Esophagus (tissue), 2 donors: Measurements from ENCODE around the gene PHLDA3. TPM values are rescaled to one million over a fixed set of nuclear protein-coding genes. Genes with fewer than 3 reads are reported as not detected.

Experiments
- H3K27ac ChIP-seq, 2 donors: one replicate each; pipeline ENCODE4 v1.5.1; 2013; ENCODE audit warnings: low read depth in 2 of 2, mild to moderate bottlenecking in 2 of 2, inconsistent platforms in 1 of 2, low read length in 1 of 2, moderate library complexity in 1 of 2
- H3K27me3 ChIP-seq, 2 donors: one replicate each; pipeline ENCODE4 v1.6.1; 2013; ENCODE audit warnings: low read length in 2 of 2, control low read depth in 1 of 2, mild to moderate bottlenecking in 1 of 2; ENCODE audit not compliant: insufficient read depth in 2 of 2, control insufficient read depth in 1 of 2
- H3K36me3 ChIP-seq, 2 donors: one replicate each; pipeline ENCODE4 v1.6.1; 2013; ENCODE audit warnings: low read length in 1 of 2; ENCODE audit not compliant: control insufficient read depth in 2 of 2, insufficient read depth in 2 of 2
- H3K4me1 ChIP-seq, 2 donors: one replicate each; pipeline ENCODE4 v1.6.1; 2013; ENCODE audit warnings: low read length in 1 of 2; ENCODE audit not compliant: control insufficient read depth in 2 of 2, insufficient read depth in 2 of 2
- H3K4me3 ChIP-seq, 2 donors: one replicate each; pipeline ENCODE4 v1.5.1; 2013; ENCODE audit warnings: low read length in 2 of 2, mild to moderate bottlenecking in 2 of 2, low read depth in 1 of 2, moderate library complexity in 1 of 2
- H3K9me3 ChIP-seq, 2 donors: one replicate each; pipeline ENCODE4 v1.6.1; 2013; ENCODE audit warnings: mild to moderate bottlenecking in 2 of 2, low read depth in 1 of 2, low read length in 1 of 2, moderate library complexity in 1 of 2; ENCODE audit not compliant: control insufficient read depth in 2 of 2, insufficient read depth in 1 of 2
- WGBS, 2 donors: extraction: QIAGEN DNeasy Blood & Tissue Kit; methylation state at CpG; one replicate each; pipeline ENCODE4 v1.1.7; 2013; 5-methylcytosine and 5-hydroxymethylcytosine counted together
- polyA plus RNA-seq, 2 donors: library from polyadenylated mRNA; stranded (reverse); fragments of 200-250 nt; gene quantifications; one replicate each; pipeline ENCODE4 v1.2.3, GENCODE V29; 2013
- donor health status: healthy with polysubstance abuse.
- donor health status: Bipolar disorder and iron deficiency.

Gene PHLDA3
- polyA plus RNA-seq, 2 donors, result 40.4 to 76.9 TPM

GRCh38 chr1:201511396-201511940 lies 42.5 kb upstream of the PHLDA3 start:
- H3K9me3 ChIP-seq, result no peaks in the 10 kb centered on the region
- peak overlapping the region in 1 of 2 donors; percentile 65 for H3K27ac ChIP-seq
- H3K36me3 ChIP-seq, result no peaks in the 10 kb centered on the region
- H3K4me3 ChIP-seq, result no peak overlapping the region
- 77% methylated on average over 6 of the region's 6 CpGs for WGBS, 2 donors
- peaks cover 5 to 6% of the 10 kb centered on the region in 2 donors for H3K4me1 ChIP-seq
- no peaks in the 10 kb centered on the region for H3K27me3 ChIP-seq

DNA sequence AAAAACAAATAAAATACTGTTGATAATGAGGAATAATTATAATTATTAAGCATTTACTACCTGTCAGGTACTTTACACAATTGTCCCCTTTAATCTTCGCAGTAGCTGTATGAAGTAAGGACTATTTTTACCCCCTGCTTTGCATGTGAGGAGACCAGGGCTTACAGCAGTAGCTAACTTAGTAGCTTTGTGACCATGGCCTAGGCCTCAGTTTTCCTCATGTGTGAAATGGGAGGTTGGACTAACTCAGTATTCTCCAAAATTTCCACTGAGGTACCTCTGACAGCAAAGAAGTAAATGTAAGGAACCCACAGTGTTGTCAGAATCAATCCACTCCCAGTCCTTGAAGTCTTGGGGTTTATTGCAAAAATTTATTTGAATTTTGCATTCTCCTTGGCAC lies 41.7 kb upstream of the PHLDA3 start:
- H3K27ac ChIP-seq, result no peak overlapping the region
- no peaks in the 10 kb centered on the region for H3K27me3 ChIP-seq
- H3K4me3 ChIP-seq, result no peak overlapping the region
- no peaks in the 10 kb centered on the region for H3K9me3 ChIP-seq
- WGBS, 2 donors, result 97% methylated on average over 1 of the region's 1 CpG
- peaks cover 5 to 7% of the 10 kb centered on the region in 2 donors for H3K4me1 ChIP-seq
- H3K36me3 ChIP-seq, result no peaks in the 10 kb centered on the region

DNA sequence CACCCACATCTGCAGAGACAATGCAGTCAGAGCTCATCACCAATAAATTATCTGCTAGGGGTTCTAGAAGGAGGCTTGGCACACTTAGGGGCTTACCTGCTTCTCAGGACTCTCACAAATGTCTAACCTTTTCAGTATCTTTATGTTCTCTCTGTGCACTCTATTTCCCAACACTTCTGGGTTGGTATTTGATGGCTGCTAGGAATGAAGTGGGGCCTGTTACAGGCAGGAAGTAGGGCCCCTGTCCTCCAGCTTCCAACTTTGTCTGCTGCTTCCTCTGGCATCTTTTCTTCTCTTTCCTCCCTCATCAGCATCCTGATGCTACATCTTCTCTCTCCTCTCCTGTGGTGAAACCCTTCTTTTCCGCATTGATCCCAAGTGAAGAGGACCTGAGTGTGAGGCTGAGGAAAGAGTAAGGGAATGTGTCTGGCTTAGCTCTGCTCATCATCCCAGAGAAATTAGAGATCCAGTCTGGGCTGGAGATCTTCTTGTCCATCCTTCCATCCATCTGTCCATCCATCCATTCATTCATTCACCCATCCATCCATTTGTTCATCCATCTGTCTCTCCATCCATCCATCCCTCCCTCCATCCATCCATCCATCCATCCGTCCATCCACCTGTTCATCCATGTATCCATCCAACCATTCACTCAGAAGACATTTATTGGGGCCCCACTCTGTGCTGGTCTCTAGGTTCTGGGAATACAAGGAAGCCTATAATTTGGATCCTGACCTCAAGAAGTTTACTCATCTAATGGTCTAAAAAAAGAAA lies 40.8 kb upstream of the PHLDA3 start:
- peaks cover 5 to 13% of the 10 kb centered on the region in 2 donors for H3K4me1 ChIP-seq
- H3K36me3 ChIP-seq, result no peaks in the 10 kb centered on the region
- no peak overlapping the region for H3K4me3 ChIP-seq
- no peaks in the 10 kb centered on the region for H3K9me3 ChIP-seq
- no peak overlapping the region for H3K27ac ChIP-seq
- 98 to 99% methylated on average over 2 of the region's 2 CpGs for WGBS, 2 donors
- H3K27me3 ChIP-seq, result no peaks in the 10 kb centered on the region

DNA sequence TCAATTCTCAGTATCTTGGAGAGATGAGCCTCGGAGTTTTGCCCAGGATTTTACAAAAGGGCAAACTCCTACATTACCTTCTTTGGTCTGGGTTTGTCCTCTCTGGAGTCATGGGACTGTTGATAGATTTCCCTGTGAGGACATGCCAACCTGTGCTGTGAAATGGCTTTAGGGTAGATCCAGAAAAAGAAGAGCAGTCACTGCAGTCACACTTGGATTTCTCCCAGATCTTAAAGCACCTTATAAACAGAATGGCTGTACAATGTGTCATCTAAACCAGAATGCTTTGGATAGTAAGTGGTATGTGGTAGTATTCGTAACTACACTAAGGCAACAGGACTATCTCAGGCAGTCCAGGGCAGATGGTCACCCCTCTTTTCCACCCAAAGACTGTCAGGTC lies 39.8 kb upstream of the PHLDA3 start:
- no peaks in the 10 kb centered on the region for H3K27me3 ChIP-seq
- H3K9me3 ChIP-seq, result no peaks in the 10 kb centered on the region
- H3K36me3 ChIP-seq, result no peaks in the 10 kb centered on the region
- no peak overlapping the region for H3K4me3 ChIP-seq
- peaks cover 5 to 13% of the 10 kb centered on the region in 2 donors for H3K4me1 ChIP-seq
- H3K27ac ChIP-seq, result peak overlapping the region in 1 of 2 donors; percentile 13
- WGBS, 2 donors, result 67 to 78% methylated on average over 2 of the region's 2 CpGs

DNA sequence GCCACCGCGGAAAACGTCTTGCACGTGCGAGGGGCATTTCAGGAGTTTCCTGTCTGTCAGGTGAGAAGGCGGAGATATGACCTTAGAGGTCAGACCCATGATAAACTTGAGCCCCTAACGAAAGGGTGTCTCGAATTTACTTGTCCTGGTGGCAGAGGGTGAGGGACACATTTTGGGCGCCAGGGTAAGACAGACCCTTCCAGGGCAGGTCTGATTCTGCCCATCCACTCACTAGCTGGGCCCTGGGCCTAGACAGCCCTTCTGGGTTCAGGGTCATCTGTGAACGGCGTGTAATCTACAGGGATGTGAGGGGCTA lies 38.3 kb upstream of the PHLDA3 start:
- no peaks in the 10 kb centered on the region for H3K27me3 ChIP-seq
- no peaks in the 10 kb centered on the region for H3K9me3 ChIP-seq
- no peaks in the 10 kb centered on the region for H3K36me3 ChIP-seq
- H3K4me3 ChIP-seq, result peak overlapping the region; percentile 86 to 91
- WGBS, 2 donors, result 18 to 21% methylated on average over 11 of the region's 11 CpGs
- H3K27ac ChIP-seq, result peak overlapping the region; percentile 92 to 94
- peaks cover 6 to 14% of the 10 kb centered on the region in 2 donors for H3K4me1 ChIP-seq

DNA sequence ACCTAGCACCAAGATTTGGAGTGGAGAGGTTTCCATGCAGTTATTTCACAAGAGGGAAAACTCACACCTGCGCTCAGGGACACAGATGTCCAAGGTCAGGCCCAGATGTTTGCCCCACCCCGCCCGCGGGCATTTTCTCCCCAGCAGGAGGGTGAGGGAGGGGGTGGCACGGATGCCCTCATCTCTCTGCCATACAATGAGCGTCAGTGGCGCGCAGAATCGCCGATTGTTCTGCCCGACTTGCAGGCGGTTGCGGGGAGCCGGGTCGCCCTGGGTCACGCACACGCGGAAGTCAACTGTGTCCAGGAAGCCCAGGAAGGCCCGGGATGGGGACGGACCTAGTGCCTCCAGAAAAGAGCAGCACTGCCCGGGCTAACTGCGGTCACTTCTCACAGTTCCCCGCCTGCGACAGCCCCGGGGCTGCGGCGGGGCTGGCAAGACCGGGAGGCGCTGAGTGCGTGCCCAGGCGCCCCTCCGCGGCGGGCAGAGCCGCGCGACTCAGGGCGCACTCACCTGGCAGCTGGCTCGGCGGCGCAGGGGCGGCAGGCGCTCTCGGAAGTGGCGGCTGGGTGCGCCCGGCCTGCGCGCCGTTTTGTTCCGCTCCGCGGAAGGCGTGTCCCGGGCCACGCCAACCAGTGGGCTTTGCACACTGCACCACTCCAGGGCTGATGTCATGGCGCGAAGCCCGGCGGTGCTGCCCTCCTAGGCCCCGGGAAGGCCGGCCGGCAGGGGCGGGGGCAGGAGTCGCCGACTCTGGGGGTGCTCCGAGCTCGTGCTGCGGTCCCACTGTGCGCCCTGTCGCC lies 37.8 kb upstream of the PHLDA3 start, which contains the start of gene CSRP1:
Gene CSRP1, minus strand, starts transcription at position 567 of the 803 bp plus-strand sequence. CDS start 10,820 bp downstream, outside the sequence.
- H3K4me3 ChIP-seq, result peak within 1 kb of the TSS; percentile 86 to 91
- H3K4me1 ChIP-seq, result peaks cover 9 to 18% of the 10 kb centered on the region in 2 donors
- H3K27me3 ChIP-seq, result no peaks in the 10 kb centered on the region
- H3K27ac ChIP-seq, result peak within 1 kb of the TSS; percentile 92 to 97
- no peaks in the 10 kb centered on the region for H3K9me3 ChIP-seq
- 0 to 1% methylated on average over 51 to 71 of the region's 71 CpGs for WGBS, 2 donors
- no peaks in the 10 kb centered on the region for H3K36me3 ChIP-seq

DNA sequence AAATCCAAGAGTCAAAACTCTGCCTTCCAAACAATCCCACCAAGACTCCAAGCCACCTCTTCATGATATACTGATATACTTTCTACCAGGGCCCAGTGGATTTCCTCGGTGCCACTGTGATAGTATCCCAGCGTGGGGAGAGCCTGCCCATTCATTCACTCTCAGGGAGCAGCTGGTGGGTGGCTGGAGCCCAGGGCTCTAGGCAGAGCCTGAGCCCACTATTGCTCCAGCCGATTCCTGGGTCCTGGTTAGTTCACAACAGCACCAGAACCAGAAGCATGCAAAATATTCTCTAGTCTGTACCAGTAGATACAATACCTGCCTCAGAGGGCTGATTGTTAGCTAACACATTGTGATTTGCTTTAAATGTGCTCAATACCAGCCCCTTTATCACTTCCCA lies 37.1 kb upstream of the PHLDA3 start:
- 19 to 32% methylated on average over 3 of the region's 3 CpGs for WGBS, 2 donors
- Histone ChIP-seq H3K27me3 (no peaks in the 10 kb centered on the region), H3K4me3 (peak overlapping the region; percentile 86 to 91), H3K36me3 (no peaks in the 10 kb centered on the region), H3K4me1 (peaks cover 9 to 19% of the 10 kb centered on the region in 2 donors), H3K27ac (peak overlapping the region; percentile 92 to 97), H3K9me3 (no peaks in the 10 kb centered on the region)

DNA sequence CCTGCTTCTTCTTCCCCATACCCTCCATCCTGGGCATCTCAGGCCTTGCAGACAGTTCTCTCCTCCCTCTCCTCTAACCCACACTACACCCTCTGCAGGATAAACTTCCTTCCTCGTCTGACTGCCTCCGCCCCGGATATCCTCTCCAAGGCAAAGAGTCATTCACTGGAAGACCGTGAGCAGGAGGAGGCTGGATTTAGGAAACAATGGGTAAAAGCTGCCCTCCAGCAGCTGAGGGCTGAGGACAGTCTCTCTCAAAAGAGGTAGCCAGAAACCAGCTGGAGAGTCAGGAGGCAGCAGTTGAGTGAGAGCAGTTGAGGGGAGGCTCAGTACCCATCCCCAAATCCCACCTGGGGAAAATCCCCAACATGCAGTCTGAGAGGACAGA lies 36.5 kb upstream of the PHLDA3 start:
- H3K36me3 ChIP-seq, result no peaks in the 10 kb centered on the region
- 6 to 13% methylated on average over 4 of the region's 4 CpGs for WGBS, 2 donors
- peaks cover 12 to 21% of the 10 kb centered on the region in 2 donors for H3K4me1 ChIP-seq
- H3K27ac ChIP-seq, result peak overlapping the region; percentile 92 to 97
- peak overlapping the region; percentile 86 to 91 for H3K4me3 ChIP-seq
- H3K9me3 ChIP-seq, result no peaks in the 10 kb centered on the region
- no peaks in the 10 kb centered on the region for H3K27me3 ChIP-seq

- H3K36me3 ChIP-seq, result no peaks in the 10 kb centered on the region
- no peaks in the 10 kb centered on the region for H3K27me3 ChIP-seq
- H3K27ac ChIP-seq, result peak overlapping the region; percentile 92 to 97
- peaks cover 14 to 25% of the 10 kb centered on the region in 2 donors for H3K4me1 ChIP-seq
- H3K9me3 ChIP-seq, result no peaks in the 10 kb centered on the region
- peak overlapping the region; percentile 86 to 91 for H3K4me3 ChIP-seq
- WGBS, 2 donors, result 55 to 65% methylated on average over 9 of the region's 9 CpGs
Observed at GRCh38 chr1:201504799-201505502, 36.0 kb upstream of the PHLDA3 start.
